HEK293 (cell line): ENCODE results near the gene EYS.

Experiments
- CTCF ChIA-PET: fragments of 350-600 bp; formaldehyde crosslinking; extraction: SDS; loops from one replicate; lab custom pipeline; 2021; ENCODE audit warnings: antibody characterized with exemption; lab: Yijun Ruan, JAX
- POLR2A ChIA-PET: fragments of 300-600 bp; formaldehyde crosslinking; extraction: SDS; loops from one replicate; lab custom pipeline; 2020; ENCODE audit warnings: antibody characterized with exemption, inconsistent platforms; lab: Yijun Ruan, JAX
- H3K27ac ChIP-seq: fragments of 200-500 bp; sonication (Bioruptor generic); 2 replicates; pipeline ENCODE4 v1.5.1; 2014; ENCODE audit warnings: low read depth, low read length, control low read depth, inconsistent platforms; ENCODE audit errors: extremely low read depth
- H3K36me3 ChIP-seq, 2 experiments: fragments of 200-500 bp in 1 of 2; sonication (Bioruptor generic) in 1 of 2; 1 replicate in 1 of 2; 2 replicates in 1 of 2; pipeline ENCODE4 v1.5.1; 2014 to 2017; ENCODE audit warnings: inconsistent platforms in 2 of 2, low read length in 2 of 2; ENCODE audit not compliant: control insufficient read depth in 2 of 2, insufficient read depth in 1 of 2
- H3K4me1 ChIP-seq: fragments of 200-500 bp; sonication (Bioruptor generic); 2 replicates; pipeline ENCODE4 v1.5.1; 2014; ENCODE audit warnings: mild to moderate bottlenecking, low read length, inconsistent platforms; ENCODE audit not compliant: control insufficient read depth, insufficient read depth
- H3K4me3 ChIP-seq: 2 replicates; pipeline ENCODE4 v1.5.1; 2011; ENCODE audit warnings: low read depth, mild to moderate bottlenecking, control low read depth, low read length, moderate library complexity
- H3K9me3 ChIP-seq: fragments of 200-500 bp; sonication (Bioruptor generic); 2 replicates; pipeline ENCODE4 v1.5.1; 2014; ENCODE audit warnings: low read depth, low read length, inconsistent platforms; ENCODE audit not compliant: control insufficient read depth, insufficient read depth
- AEBP2 ChIP-seq: fragments of 450-650 bp; formaldehyde crosslinking; IDR thresholded peaks from 2 replicates; pipeline ENCODE4 v1.5.1; 2016; ENCODE audit warnings: missing biosample characterization, missing genetic modification characterization, borderline replicate concordance
- BCL11B ChIP-seq: fragments of 450-650 bp; formaldehyde crosslinking; IDR thresholded peaks from 2 replicates; pipeline ENCODE4 v1.5.1; 2016; ENCODE audit warnings: low read depth, missing biosample characterization, missing genetic modification characterization
- CTCF ChIP-seq: fragments of 450-650 bp; formaldehyde crosslinking; IDR thresholded peaks from 2 replicates; pipeline ENCODE4 v1.5.1; 2016; ENCODE audit warnings: missing biosample characterization, missing genetic modification characterization
- GLI4 ChIP-seq: fragments of 450-650 bp; formaldehyde crosslinking; IDR thresholded peaks from 2 replicates; pipeline ENCODE4 v1.5.1; 2016; ENCODE audit warnings: missing biosample characterization, missing genetic modification characterization
- SALL2 ChIP-seq: fragments of 450-650 bp; formaldehyde crosslinking; IDR thresholded peaks from 2 replicates; pipeline ENCODE4 v1.5.0; 2017; ENCODE audit warnings: missing biosample characterization, mild to moderate bottlenecking, missing genetic modification characterization, borderline replicate concordance
- YY2 ChIP-seq: fragments of 450-650 bp; formaldehyde crosslinking; IDR thresholded peaks from 2 replicates; pipeline ENCODE4 v1.5.1; 2016; ENCODE audit warnings: missing biosample characterization, missing genetic modification characterization
- ZBTB7A ChIP-seq: fragments of 450-650 bp; formaldehyde crosslinking; IDR thresholded peaks from 2 replicates; pipeline ENCODE4 v1.5.1; 2016; ENCODE audit warnings: low read depth, missing biosample characterization, missing genetic modification characterization
- ZNF112 ChIP-seq: fragments of 450-650 bp; formaldehyde crosslinking; IDR thresholded peaks from 2 replicates; pipeline ENCODE4 v1.5.0; 2017; ENCODE audit warnings: missing biosample characterization, missing genetic modification characterization
- ZNF2 ChIP-seq: fragments of 450-650 bp; formaldehyde crosslinking; IDR thresholded peaks from 2 replicates; pipeline ENCODE4 v1.5.1; 2016; ENCODE audit warnings: missing biosample characterization, missing genetic modification characterization
- ZNF23 ChIP-seq: fragments of 450-650 bp; formaldehyde crosslinking; IDR thresholded peaks from 2 replicates; pipeline ENCODE4 v1.5.1; 2016; ENCODE audit warnings: missing biosample characterization, missing genetic modification characterization, borderline replicate concordance
- ZNF433 ChIP-seq: fragments of 450-650 bp; formaldehyde crosslinking; IDR thresholded peaks from 2 replicates; pipeline ENCODE4 v1.5.1; 2016; ENCODE audit warnings: missing biosample characterization, missing genetic modification characterization, low read depth
- ZNF449 ChIP-seq: fragments of 450-650 bp; formaldehyde crosslinking; IDR thresholded peaks from 2 replicates; pipeline ENCODE4 v1.5.1; 2017; ENCODE audit warnings: missing biosample characterization, mild to moderate bottlenecking, missing genetic modification characterization, moderate library complexity
- ZNF473 ChIP-seq: fragments of 450-650 bp; formaldehyde crosslinking; IDR thresholded peaks from 2 replicates; pipeline ENCODE4 v1.5.1; 2017; ENCODE audit warnings: missing biosample characterization, missing genetic modification characterization
- ZNF48 ChIP-seq: fragments of 450-650 bp; formaldehyde crosslinking; IDR thresholded peaks from 2 replicates; pipeline ENCODE4 v1.5.1; 2016; ENCODE audit warnings: missing biosample characterization, missing genetic modification characterization
- ZNF555 ChIP-seq: fragments of 450-650 bp; formaldehyde crosslinking; conservative IDR thresholded peaks from 2 replicates; pipeline ENCODE4 v1.5.1; 2017; ENCODE audit warnings: missing biosample characterization, mild to moderate bottlenecking, missing genetic modification characterization, inconsistent platforms
- ZNF610 ChIP-seq: fragments of 450-650 bp; formaldehyde crosslinking; IDR thresholded peaks from 2 replicates; pipeline ENCODE4 v1.5.1; 2016; ENCODE audit warnings: missing biosample characterization, missing genetic modification characterization, borderline replicate concordance
- ZNF621 ChIP-seq: fragments of 450-650 bp; formaldehyde crosslinking; IDR thresholded peaks from 2 replicates; pipeline ENCODE4 v1.5.1; 2017; ENCODE audit warnings: missing biosample characterization, missing genetic modification characterization
- ZNF629 ChIP-seq: fragments of 450-650 bp; formaldehyde crosslinking; IDR thresholded peaks from 2 replicates; pipeline ENCODE4 v1.5.1; 2017; ENCODE audit warnings: missing biosample characterization, missing genetic modification characterization
- ZNF76 ChIP-seq: fragments of 450-650 bp; formaldehyde crosslinking; IDR thresholded peaks from 2 replicates; pipeline ENCODE4; 2016; ENCODE audit warnings: low read depth, missing biosample characterization, missing genetic modification characterization, borderline replicate concordance
- ZNF776 ChIP-seq: fragments of 450-650 bp; formaldehyde crosslinking; IDR thresholded peaks from 2 replicates; pipeline ENCODE4 v1.5.0; 2017; ENCODE audit warnings: missing biosample characterization, missing genetic modification characterization, borderline replicate concordance
- ZSCAN16 ChIP-seq: fragments of 450-650 bp; formaldehyde crosslinking; IDR thresholded peaks from 2 replicates; pipeline ENCODE4 v1.5.1; 2016; ENCODE audit warnings: missing biosample characterization, missing genetic modification characterization
- TF ChIP-seq, protein P1 (sequence below): IDR thresholded peaks from 2 replicates; pipeline ENCODE4 v1.6.1; 2011; ENCODE audit warnings: mild to moderate bottlenecking, low read depth, low read length, borderline replicate concordance
- TF ChIP-seq, protein P2 (sequence below): fragments of 450-650 bp; formaldehyde crosslinking; IDR thresholded peaks from 2 replicates; pipeline ENCODE4 v1.5.1; 2016; ENCODE audit warnings: missing biosample characterization, missing genetic modification characterization
- TF ChIP-seq, protein P3 (sequence below): fragments of 450-650 bp; formaldehyde crosslinking; IDR thresholded peaks from 2 replicates; pipeline ENCODE4 v1.5.1; 2017; ENCODE audit warnings: missing biosample characterization, missing genetic modification characterization

EYS gene

DNA sequence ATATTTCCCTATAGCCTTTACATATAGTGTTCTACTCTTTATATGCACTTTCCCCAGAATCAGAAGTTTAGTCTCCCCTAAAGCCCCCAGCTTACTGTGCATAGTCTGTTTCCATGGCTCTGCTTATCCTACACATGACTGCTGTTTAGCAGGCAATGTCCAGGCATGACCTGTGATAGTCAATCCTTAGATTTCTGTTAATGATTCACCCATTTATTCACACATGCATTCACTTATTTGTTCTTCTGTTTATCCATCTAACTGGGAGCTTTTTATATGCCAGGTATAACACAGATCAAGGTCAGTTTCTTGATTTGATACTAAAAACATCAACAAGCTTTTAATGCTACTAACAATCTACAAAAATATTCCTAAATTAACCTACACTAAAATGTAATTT is 1770.6 kb downstream of the EYS start:
- Histone ChIP-seq H3K27ac (no peak overlapping the region), H3K4me3 (no peak overlapping the region), H3K36me3 (no peaks in the 10 kb centered on the region), H3K9me3 (no peaks in the 10 kb centered on the region), H3K4me1 (no peaks in the 10 kb centered on the region)
- CTCF ChIA-PET = no interaction called here
- TF ChIP-seq YY2 (tag by site-specific recombination) (no peak), ZNF48 (no peak), CTCF (tag by site-specific recombination) (no peak), ZNF76 (tag by site-specific recombination) (no peak), ZNF449 (tag by site-specific recombination) (no peak), ZSCAN16 (tag by site-specific recombination) (no peak), ZNF621 (no peak), ZNF610 (tag by site-specific recombination) (no peak), BCL11B (tag by site-specific recombination) (no peak), SALL2 (no peak), ZNF473 (tag by site-specific recombination) (no peak), ZBTB7A (tag by site-specific recombination) (no peak), ZNF2 (tag by site-specific recombination) (no peak), AEBP2 (tag by site-specific recombination) (no peak)
- TF ChIP-seq, protein P1, sequence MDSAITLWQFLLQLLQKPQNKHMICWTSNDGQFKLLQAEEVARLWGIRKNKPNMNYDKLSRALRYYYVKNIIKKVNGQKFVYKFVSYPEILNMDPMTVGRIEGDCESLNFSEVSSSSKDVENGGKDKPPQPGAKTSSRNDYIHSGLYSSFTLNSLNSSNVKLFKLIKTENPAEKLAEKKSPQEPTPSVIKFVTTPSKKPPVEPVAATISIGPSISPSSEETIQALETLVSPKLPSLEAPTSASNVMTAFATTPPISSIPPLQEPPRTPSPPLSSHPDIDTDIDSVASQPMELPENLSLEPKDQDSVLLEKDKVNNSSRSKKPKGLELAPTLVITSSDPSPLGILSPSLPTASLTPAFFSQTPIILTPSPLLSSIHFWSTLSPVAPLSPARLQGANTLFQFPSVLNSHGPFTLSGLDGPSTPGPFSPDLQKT = no peak
- TF ChIP-seq, protein P2, sequence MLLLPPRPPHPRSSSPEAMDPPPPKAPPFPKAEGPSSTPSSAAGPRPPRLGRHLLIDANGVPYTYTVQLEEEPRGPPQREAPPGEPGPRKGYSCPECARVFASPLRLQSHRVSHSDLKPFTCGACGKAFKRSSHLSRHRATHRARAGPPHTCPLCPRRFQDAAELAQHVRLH (tag by site-specific recombination) = no peak
- POLR2A ChIA-PET = no interaction called here

- no peak overlapping the region for H3K27ac ChIP-seq
- no peak overlapping the region for H3K4me3 ChIP-seq
- H3K36me3 ChIP-seq = no peaks in the 10 kb centered on the region
- H3K9me3 ChIP-seq = no peaks in the 10 kb centered on the region
- ChIA-PET CTCF (interaction anchor here (0.5 kb wide), 1 partner anchor 760 kb away, joined by 4 read pairs; no protein-coding TSS in a partner anchor), POLR2A (no interaction called here)
- H3K4me1 ChIP-seq = no peaks in the 10 kb centered on the region
- TF ChIP-seq ZNF112 = no peak
- TF ChIP-seq ZNF555 (tag by site-specific recombination) = no peak
- no peak for TF ChIP-seq ZNF776 (tag by site-specific recombination)
- TF ChIP-seq, protein P3, sequence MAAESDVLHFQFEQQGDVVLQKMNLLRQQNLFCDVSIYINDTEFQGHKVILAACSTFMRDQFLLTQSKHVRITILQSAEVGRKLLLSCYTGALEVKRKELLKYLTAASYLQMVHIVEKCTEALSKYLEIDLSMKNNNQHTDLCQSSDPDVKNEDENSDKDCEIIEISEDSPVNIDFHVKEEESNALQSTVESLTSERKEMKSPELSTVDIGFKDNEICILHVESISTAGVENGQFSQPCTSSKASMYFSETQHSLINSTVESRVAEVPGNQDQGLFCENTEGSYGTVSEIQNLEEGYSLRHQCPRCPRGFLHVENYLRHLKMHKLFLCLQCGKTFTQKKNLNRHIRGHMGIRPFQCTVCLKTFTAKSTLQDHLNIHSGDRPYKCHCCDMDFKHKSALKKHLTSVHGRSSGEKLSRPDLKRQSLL (tag by site-specific recombination) = no peak
- TF ChIP-seq GLI4 (tag by site-specific recombination) = no peak
- no peak for TF ChIP-seq ZNF629 (tag by site-specific recombination)
- no peak for TF ChIP-seq ZNF23 (tag by site-specific recombination)
- no peak for TF ChIP-seq ZNF433
Measured at GRCh38 chr6:63935732-63936131, 1771.3 kb downstream of the EYS start.
